Heart right ventricle (tissue), 16 donors: ENCODE data around the gene RFFL. TPM values are rescaled to one million over a fixed set of nuclear protein-coding genes. Genes with fewer than 3 reads are reported as not detected.
A peak's percentile ranks its signal among the peaks of the same experiment; 100 is the strongest.

Experiments
- ATAC-seq, 8 donors: fragments of 200-7000 bp; cut with Tn5 transposase; one replicate each; pipeline ENCODE4 v1.9.1; 2020; ENCODE audit warnings: mild to moderate bottlenecking in 8 of 8, moderate library complexity in 8 of 8, moderate number of reproducible peaks in 1 of 8
- DNase-seq, 2 donors: peaks; one replicate each; pipeline ENCODE4 v3.0.0-alpha.2; 2020
- H3K27ac ChIP-seq, 10 donors: fragments of 200-600 bp; sonication (generic) in 2 of 10; one replicate each; pipeline versions ENCODE4 v1.5.0 to v1.8.0; 2020 to 2022; ENCODE audit warnings: mild to moderate bottlenecking in 3 of 10
- H3K27me3 ChIP-seq, 7 donors: fragments of 200-600 bp; one replicate each; pipeline ENCODE4 v1.8.0; 2021 to 2022; ENCODE audit warnings: mild to moderate bottlenecking in 2 of 7
- H3K36me3 ChIP-seq, 9 donors: fragments of 200-600 bp; sonication (generic) in 1 of 9; one replicate each; pipeline versions ENCODE4 v1.5.0 to v1.8.0; 2020 to 2022; ENCODE audit warnings: mild to moderate bottlenecking in 2 of 9
- H3K4me1 ChIP-seq, 9 donors: fragments of 200-600 bp; sonication (generic) in 1 of 9; one replicate each; pipeline versions ENCODE4 v1.5.0 to v1.8.0; 2020 to 2022; ENCODE audit warnings: mild to moderate bottlenecking in 4 of 9
- H3K4me3 ChIP-seq, 10 donors: fragments of 200-600 bp; sonication (generic) in 2 of 10; one replicate each; pipeline versions ENCODE4 v1.5.0 to v1.8.0; 2020 to 2022; ENCODE audit warnings: mild to moderate bottlenecking in 7 of 10, moderate library complexity in 2 of 10
- H3K9me3 ChIP-seq, 11 donors: fragments of 200-600 bp in 10 of 11; sonication (generic) in 2 of 11; one replicate each; pipeline versions ENCODE4 v1.5.0 to v1.8.0; 2013 to 2022; ENCODE audit warnings: mild to moderate bottlenecking in 2 of 11, control low read depth in 1 of 11, moderate library complexity in 1 of 11
- WGBS, 2 donors: extraction: QIAGEN DNeasy Blood & Tissue Kit; methylation state at CpG; one replicate each; pipeline ENCODE4 v1.1.7; 2013; ENCODE audit warnings: inconsistent platforms in 1 of 2; 5-methylcytosine and 5-hydroxymethylcytosine counted together
- intact Hi-C, 10 donors: fragments of 100-400 bp; cut with DNase I; formaldehyde crosslinking; loops; one replicate each; pipeline versions ENCODE4 v1.11.1 to v1.14.2; 2022
- polyA plus RNA-seq, 2 donors: library from polyadenylated mRNA; stranded (reverse); fragments of 200-250 nt; gene quantifications; one replicate each; pipeline ENCODE4 v1.2.3, GENCODE V29; 2013
- total RNA-seq, 10 donors: library from RNA; stranded (reverse); fragmentation: NEBNext Ultra II Directional in 3 of 10; extraction: Animal tissue kit (Norgen Biotek cat#: 25700) in 3 of 10; gene quantifications; one replicate each; pipeline versions ENCODE4 v1.2.1 to v1.2.4, GENCODE V29; 2021 to 2023
- TF ChIP-seq, protein P1 (sequence below), 9 donors: fragments of 200-600 bp; sonication (generic) in 2 of 9; IDR thresholded peaks; one replicate each; pipeline versions ENCODE4 v1.5.0 to v1.8.0; 2021 to 2022; ENCODE audit warnings: antibody characterized with exemption in 9 of 9, mild to moderate bottlenecking in 5 of 9, moderate library complexity in 1 of 9
- donor health status: Arrhythmogenic right ventricular cardiomyopathy.
- donor health status: ischemic (EF 13 %, LVEDD 7.1; RV severe dilation, severe dysfunction).
- donor health status: healthy with polysubstance abuse.
- donor health status: DM: no; HTN: yes; CAD: no.
- donor health status: DM: no; HTN: no; CAD: no.
- donor health status: ischemic (EF 25% LVEDD 6.9; RV normal size, moderate dysfunction).
- donor health status: ischemic (EF 25% LVEDD 5.7; RV mildly dilated, moderate dysfunction).
- donor health status: healthy.
- donor health status: DM: yes; HTN: yes; CAD: no.
- donor health status: Ischemic cardiomyopathy.
- donor health status: ischemic (EF 35%, LVEDD 5.7; RV mildly dilated, moderate dysfunction).
- donor health status: nonischemic (EF 11% LVEDD 7.7; RV severe dilation, severe dysfunction).
- donor health status: DM: yes; HTN: yes; CAD: no.
- donor health status: PGD.
- donor health status: ischemic (EF 29% LVEDD 5.4; RV normal size, mild dysfunction).
- donor health status: nonischemic (EF 23%, LVEDD 6.1; RV moderate dilation, normal function).

The RFFL gene
- total and polyA plus RNA-seq, 12 donors, result 2.3 to 19.3 (median 13.5) TPM

DNA sequence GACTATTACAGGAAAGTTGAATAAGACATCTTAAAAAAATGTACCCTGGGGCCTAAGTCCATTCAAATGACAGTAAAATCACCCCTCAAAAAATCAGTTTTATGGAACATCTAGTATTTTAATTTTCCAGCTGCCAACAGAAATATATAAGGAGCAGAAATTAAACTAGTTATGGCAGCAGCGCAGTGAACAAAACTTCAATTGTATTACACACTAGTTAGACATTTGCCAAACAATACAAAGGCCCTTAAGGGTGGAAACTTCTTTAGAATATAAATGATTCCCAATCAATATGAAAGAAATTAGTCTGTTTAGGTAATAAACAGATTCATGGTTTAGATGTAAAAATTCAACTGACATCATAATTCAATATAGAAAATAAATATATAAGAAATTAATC lies 18.1 kb upstream of the RFFL start:
- Histone ChIP-seq H3K36me3 (no peaks in the 10 kb centered on the region), H3K4me1 (peaks cover 0 to 31% (median 4%) of the 10 kb centered on the region in 9 donors), H3K9me3 (no peaks in the 10 kb centered on the region), H3K27me3 (no peaks in the 10 kb centered on the region), H3K27ac (no peak overlapping the region), H3K4me3 (no peak overlapping the region)
- ATAC-seq (no peak), DNase-seq (no peak)
- TF ChIP-seq, protein P1, sequence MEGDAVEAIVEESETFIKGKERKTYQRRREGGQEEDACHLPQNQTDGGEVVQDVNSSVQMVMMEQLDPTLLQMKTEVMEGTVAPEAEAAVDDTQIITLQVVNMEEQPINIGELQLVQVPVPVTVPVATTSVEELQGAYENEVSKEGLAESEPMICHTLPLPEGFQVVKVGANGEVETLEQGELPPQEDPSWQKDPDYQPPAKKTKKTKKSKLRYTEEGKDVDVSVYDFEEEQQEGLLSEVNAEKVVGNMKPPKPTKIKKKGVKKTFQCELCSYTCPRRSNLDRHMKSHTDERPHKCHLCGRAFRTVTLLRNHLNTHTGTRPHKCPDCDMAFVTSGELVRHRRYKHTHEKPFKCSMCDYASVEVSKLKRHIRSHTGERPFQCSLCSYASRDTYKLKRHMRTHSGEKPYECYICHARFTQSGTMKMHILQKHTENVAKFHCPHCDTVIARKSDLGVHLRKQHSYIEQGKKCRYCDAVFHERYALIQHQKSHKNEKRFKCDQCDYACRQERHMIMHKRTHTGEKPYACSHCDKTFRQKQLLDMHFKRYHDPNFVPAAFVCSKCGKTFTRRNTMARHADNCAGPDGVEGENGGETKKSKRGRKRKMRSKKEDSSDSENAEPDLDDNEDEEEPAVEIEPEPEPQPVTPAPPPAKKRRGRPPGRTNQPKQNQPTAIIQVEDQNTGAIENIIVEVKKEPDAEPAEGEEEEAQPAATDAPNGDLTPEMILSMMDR (IDR thresholded peaks at IDR 0.05), result no peak
- WGBS, 2 donors, result 92 to 94% methylated on average over 1 of the region's 1 CpG
- intact Hi-C loops, result loop anchor here in 1 of 10 donors (10.0 kb wide), 1 partner anchor 87 kb away; no protein-coding TSS in a partner anchor

DNA sequence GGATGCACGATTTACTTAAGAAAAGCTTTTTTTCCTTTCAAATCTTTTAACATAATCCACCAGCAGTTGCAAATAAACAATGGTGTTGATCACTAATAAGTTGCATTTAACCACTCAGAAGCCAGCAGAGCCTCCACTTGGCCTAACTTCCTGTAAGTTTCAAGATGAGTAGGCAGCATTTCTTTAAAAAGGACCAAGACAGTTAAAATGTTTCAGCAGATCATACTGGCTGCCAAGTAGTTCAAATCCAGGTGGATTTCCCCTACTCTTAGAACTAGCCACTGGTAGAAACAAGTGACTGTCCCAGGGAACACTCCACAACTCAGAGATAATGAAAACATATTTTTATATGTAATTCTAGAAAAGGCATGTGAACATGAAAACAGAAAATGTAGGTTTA lies 17.0 kb upstream of the RFFL start:
- Histone ChIP-seq H3K27me3 (no peaks in the 10 kb centered on the region), H3K27ac (peak overlapping the region in 1 of 10 donors; percentile 45), H3K4me3 (no peak overlapping the region), H3K9me3 (no peaks in the 10 kb centered on the region), H3K4me1 (peaks cover 0 to 33% (median 4%) of the 10 kb centered on the region in 9 donors), H3K36me3 (no peaks in the 10 kb centered on the region)
- TF ChIP-seq, protein P1 (IDR thresholded peaks at IDR 0.05), result no peak
- 52 to 55% methylated on average over 1 of the region's 1 CpG for WGBS, 2 donors
- DNase-seq (no peak), ATAC-seq (no peak)
- intact Hi-C loops, result loop anchor here in 1 of 10 donors (10.0 kb wide), 1 partner anchor 86 kb away; no protein-coding TSS in a partner anchor

DNA sequence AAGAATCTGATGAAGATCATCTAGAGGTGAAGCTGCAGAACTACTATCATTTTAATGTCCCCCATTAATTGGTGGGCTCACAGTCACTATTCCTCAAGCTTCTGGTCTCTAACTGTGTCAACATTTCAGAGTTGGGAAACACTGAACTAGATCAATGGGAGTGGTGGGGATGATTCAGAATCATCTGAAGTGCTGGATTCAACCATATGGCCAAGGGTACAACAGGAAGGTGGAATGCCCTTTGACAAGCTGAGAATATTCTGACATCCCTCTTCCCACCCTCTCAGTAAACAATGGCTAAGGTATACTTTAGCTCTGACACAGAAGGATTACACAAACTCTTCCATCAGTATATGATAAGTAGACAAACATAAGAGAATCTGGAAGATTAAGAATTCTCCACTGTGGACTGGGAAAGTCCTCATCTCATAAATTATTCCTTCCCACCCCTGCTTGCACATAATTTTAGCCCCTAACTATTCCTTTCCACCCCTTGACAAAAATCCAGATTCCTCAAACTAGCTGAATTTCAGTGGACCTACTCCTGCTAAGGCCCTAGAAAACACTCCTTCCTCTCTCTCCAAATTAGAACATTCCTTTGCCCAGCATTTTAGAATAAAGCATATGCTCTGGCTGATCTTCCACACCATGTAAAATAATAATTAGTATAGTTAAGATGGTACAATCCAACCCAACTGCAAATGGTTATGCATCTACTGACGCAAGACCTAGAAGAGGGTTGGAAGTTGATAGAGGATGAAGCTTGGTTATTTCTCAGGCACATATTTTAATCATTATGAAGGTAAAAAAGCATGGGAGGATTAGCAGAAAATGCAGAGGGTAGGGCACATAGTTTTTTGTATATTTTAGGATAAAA lies 16.3 kb upstream of the RFFL start:
- Histone ChIP-seq H3K4me1 (peaks cover 0 to 41% (median 4%) of the 10 kb centered on the region in 9 donors), H3K36me3 (no peaks in the 10 kb centered on the region)
- no peak for DNase-seq

DNA sequence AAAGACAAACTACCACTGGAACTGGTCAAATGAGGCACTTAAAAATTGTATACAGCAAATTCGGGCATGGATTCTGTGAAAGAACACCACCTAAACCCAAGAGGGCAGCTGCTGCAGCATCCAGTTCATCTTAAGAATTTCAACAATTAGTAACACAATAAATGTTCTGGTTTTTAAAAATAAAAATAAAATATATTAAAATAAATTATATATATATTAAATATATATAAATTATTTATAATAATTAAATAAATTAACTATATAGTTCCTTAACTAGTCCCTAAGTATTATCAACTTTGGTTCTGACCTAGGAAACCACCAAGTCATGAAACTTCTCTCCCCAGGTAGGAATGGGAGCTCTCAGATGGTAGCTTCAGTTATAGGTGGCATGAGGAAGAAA lies 13.4 kb upstream of the RFFL start:
- no peak for DNase-seq
- 92 to 97% methylated on average over 1 of the region's 1 CpG for WGBS, 2 donors

More for the DNA sequence above, 16.3 kb upstream of the RFFL start:
- ATAC-seq, result no peak
- intact Hi-C loops, result loop anchor here in 1 of 10 donors (10.0 kb wide), 1 partner anchor 85 kb away; no protein-coding TSS in a partner anchor
- no peaks in the 10 kb centered on the region for H3K9me3 ChIP-seq
- no peak overlapping the region for H3K4me3 ChIP-seq
- TF ChIP-seq, protein P1 (IDR thresholded peaks at IDR 0.05), result no peak
- 98 to 99% methylated on average over 1 of the region's 1 CpG for WGBS, 2 donors
- H3K27ac ChIP-seq, result no peak overlapping the region
- H3K27me3 ChIP-seq, result no peaks in the 10 kb centered on the region

More for the DNA sequence above, 13.4 kb upstream of the RFFL start:
- Histone ChIP-seq H3K9me3 (no peaks in the 10 kb centered on the region), H3K4me3 (no peak overlapping the region), H3K4me1 (peaks cover 0 to 53% (median under 1%) of the 10 kb centered on the region in 9 donors), H3K36me3 (no peaks in the 10 kb centered on the region), H3K27ac (no peak overlapping the region), H3K27me3 (no peaks in the 10 kb centered on the region)
- intact Hi-C loops, result no loop called here
- ATAC-seq, result no peak
- TF ChIP-seq, protein P1 (IDR thresholded peaks at IDR 0.05), result no peak
